ENCODE measurements around the gene KRTAP23-1.

KRTAP23-1 gene

DNA sequence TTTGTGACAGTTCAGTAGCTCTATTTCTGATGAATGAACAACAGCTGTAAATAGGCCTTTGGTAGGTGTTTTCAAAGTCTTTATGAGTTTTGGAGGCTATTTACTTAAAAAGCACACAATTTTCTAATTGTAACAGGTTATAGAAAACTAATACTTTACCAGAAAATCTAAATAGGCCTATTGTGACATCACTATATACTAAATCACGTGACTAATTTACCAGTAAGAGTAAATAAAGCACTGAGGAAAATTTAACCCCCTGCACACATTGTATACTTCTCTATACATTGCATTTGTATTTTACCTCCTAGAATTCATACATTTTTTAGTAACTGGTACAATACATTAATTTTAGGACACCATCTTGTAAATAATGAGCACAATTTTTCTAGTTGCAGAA is 43.3 kb downstream of the KRTAP23-1 start:
- no peak for DNase-seq
